ENCODE data around the gene DOK4.

- TF ChIP-seq POLR2A (IDR thresholded peaks at IDR 0.05; ENCODE audit: low read length) (no peak), GATA1 (IDR thresholded peaks at IDR 0.05; ENCODE audit: low read depth, low read length) (no peak)
Observed at GRCh38 chr16:57476546-57477410, 9.5 kb downstream of the DOK4 start.
